ENCODE measurements around the gene MT1M. TPM values are rescaled to one million over a fixed set of nuclear protein-coding genes. Genes with fewer than 3 reads are reported as not detected.

Gene MT1M
- total RNA-seq, 1 donor from 2014 or later: 0.35 TPM

DNA sequence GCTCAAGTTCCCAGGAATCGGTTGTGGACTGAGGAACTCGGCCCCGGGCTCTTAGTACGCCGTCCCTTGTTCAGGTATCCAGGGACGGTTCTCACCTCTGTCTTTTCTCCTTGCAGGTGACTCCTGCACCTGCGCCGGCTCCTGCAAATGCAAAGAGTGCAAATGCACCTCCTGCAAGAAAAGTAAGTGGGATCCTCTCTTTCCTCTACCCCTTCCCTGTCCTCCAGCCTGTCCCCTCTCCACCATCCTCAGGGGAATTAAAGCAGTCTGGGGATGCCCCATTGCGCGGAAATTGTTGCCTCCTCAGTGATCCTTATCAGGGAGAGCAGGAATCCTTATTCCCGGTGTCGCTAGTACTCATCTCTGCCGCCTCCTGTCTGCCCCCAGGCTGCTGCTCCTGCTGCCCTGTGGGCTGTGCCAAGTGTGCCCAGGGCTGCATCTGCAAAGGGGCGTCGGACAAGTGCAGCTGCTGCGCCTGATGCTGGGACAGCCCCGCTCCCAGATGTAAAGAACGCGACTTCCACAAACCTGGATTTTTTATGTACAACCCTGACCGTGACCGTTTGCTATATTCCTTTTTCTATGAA, 23.5 kb upstream of the MT1M start:
- peaks cover 67% of the 10 kb centered on the region for H3K4me1 Mint-ChIP-seq (ENCODE audit: low read depth)
- H3K9me3 Mint-ChIP-seq (ENCODE audit: low read depth): no peaks in the 10 kb centered on the region
- H3K36me3 Mint-ChIP-seq (ENCODE audit: low read depth): no peaks in the 10 kb centered on the region
- no peak for DNase-seq (ENCODE audit: low spot score)
- H3K4me3 Mint-ChIP-seq (ENCODE audit: unreplicated experiment): peak overlapping the region; percentile 76
- TF ChIP-seq, protein P1, sequence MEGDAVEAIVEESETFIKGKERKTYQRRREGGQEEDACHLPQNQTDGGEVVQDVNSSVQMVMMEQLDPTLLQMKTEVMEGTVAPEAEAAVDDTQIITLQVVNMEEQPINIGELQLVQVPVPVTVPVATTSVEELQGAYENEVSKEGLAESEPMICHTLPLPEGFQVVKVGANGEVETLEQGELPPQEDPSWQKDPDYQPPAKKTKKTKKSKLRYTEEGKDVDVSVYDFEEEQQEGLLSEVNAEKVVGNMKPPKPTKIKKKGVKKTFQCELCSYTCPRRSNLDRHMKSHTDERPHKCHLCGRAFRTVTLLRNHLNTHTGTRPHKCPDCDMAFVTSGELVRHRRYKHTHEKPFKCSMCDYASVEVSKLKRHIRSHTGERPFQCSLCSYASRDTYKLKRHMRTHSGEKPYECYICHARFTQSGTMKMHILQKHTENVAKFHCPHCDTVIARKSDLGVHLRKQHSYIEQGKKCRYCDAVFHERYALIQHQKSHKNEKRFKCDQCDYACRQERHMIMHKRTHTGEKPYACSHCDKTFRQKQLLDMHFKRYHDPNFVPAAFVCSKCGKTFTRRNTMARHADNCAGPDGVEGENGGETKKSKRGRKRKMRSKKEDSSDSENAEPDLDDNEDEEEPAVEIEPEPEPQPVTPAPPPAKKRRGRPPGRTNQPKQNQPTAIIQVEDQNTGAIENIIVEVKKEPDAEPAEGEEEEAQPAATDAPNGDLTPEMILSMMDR (IDR thresholded peaks at IDR 0.05): peak; percentile 12
- H3K27me3 Mint-ChIP-seq (ENCODE audit: low read depth): no peaks in the 10 kb centered on the region
- H3K27ac Mint-ChIP-seq (ENCODE audit: unreplicated experiment): peak overlapping the region; percentile 98

DNA sequence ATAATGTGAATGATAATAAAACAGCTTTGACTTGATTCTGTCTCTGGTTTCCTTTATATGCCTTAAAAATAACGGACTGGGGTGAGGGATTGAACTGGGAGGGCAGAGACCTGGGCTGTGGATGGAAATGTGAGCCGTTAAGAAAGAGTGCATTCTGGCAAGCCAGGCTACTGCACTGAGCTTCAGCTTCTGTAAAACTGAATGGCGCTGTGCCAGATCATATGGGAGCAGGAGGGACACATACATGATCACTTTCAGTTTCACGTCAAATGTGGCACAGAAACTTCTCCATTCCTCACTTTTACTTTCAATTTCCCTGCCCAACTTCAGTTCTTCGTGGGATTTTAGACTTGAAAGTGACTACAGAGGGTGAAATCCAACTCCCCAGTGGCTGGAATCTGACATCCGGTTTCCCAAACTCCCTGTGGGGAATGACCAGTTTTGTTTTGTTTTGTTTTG, 23.0 kb upstream of the MT1M start:
- no peaks in the 10 kb centered on the region for H3K9me3 Mint-ChIP-seq (ENCODE audit: low read depth)
- H3K4me1 Mint-ChIP-seq (ENCODE audit: low read depth): peaks cover 73% of the 10 kb centered on the region
- peak overlapping the region; percentile 98 for H3K27ac Mint-ChIP-seq (ENCODE audit: unreplicated experiment)
- DNase-seq (ENCODE audit: low spot score): no peak
- peak overlapping the region; percentile 76 for H3K4me3 Mint-ChIP-seq (ENCODE audit: unreplicated experiment)
- no peaks in the 10 kb centered on the region for H3K36me3 Mint-ChIP-seq (ENCODE audit: low read depth)
- no peaks in the 10 kb centered on the region for H3K27me3 Mint-ChIP-seq (ENCODE audit: low read depth)
- TF ChIP-seq, protein P1 (IDR thresholded peaks at IDR 0.05): peak; percentile 25

DNA sequence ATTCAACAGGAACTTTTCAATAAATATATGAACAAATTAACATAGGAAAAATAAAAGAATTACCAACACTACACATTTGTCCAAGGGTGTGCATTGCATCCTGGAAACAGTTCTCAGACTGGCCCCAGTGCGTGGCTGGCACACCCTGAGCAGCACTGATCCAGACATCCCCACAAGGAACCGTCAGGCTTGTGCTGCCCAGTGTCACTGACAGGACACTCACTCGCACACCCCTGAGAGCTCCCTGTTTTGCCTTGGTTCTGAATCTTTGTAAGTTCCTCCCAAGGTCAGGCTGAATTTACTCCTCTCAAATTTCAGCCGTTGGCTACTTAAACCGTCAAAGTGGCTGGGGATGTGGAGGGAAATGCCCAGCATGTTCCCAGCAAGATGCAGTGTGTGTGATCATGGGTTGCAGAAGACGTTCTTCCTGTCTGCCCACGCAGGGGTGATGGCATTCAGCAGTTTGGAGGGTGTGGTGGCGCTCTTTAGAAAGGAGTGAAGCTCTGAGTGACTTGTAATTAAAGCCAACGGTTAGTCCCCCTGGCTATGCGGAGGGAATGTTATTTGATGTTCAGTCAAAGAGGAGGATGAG, 22.3 kb upstream of the MT1M start:
- Mint-ChIP-seq H3K27ac (ENCODE audit: unreplicated experiment) (peak overlapping the region; percentile 98), H3K9me3 (ENCODE audit: low read depth) (no peaks in the 10 kb centered on the region), H3K4me1 (ENCODE audit: low read depth) (peaks cover 79% of the 10 kb centered on the region), H3K27me3 (ENCODE audit: low read depth) (no peaks in the 10 kb centered on the region), H3K4me3 (ENCODE audit: unreplicated experiment) (peak overlapping the region; percentile 76), H3K36me3 (ENCODE audit: low read depth) (no peaks in the 10 kb centered on the region)
- TF ChIP-seq, protein P1 (IDR thresholded peaks at IDR 0.05): peak; percentile 16
- no peak for DNase-seq (ENCODE audit: low spot score)

DNA sequence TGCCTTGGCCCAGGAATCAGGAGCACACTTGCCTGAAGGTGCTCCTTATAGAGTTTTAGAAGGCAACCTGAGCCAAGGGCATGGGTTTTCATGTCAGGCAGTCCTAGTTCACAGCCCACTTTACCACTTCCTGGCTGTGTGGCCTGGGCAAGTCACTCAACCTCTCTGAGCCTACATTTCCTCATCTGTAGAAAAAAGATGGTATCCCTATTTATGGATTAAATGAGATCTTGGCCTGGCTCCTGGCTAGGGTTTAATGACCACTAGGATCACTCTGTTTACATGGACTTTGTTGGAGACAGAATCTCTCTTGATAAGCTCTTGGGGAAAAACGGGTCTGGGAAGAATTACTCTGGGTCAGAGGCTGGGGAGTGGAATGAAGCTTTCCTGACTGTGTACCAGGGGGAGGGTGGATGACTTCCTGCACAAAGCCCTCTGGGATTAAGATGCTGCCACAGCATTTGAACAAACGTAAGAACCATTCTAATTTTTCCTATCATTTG, 21.8 kb upstream of the MT1M start:
- Mint-ChIP-seq H3K4me3 (ENCODE audit: unreplicated experiment) (peak overlapping the region; percentile 76), H3K9me3 (ENCODE audit: low read depth) (no peaks in the 10 kb centered on the region), H3K27me3 (ENCODE audit: low read depth) (no peaks in the 10 kb centered on the region), H3K4me1 (ENCODE audit: low read depth) (peaks cover 81% of the 10 kb centered on the region), H3K27ac (ENCODE audit: unreplicated experiment) (peak overlapping the region; percentile 98), H3K36me3 (ENCODE audit: low read depth) (no peaks in the 10 kb centered on the region)
- TF ChIP-seq, protein P1 (IDR thresholded peaks at IDR 0.05): no peak
- no peak for DNase-seq (ENCODE audit: low spot score)

DNA sequence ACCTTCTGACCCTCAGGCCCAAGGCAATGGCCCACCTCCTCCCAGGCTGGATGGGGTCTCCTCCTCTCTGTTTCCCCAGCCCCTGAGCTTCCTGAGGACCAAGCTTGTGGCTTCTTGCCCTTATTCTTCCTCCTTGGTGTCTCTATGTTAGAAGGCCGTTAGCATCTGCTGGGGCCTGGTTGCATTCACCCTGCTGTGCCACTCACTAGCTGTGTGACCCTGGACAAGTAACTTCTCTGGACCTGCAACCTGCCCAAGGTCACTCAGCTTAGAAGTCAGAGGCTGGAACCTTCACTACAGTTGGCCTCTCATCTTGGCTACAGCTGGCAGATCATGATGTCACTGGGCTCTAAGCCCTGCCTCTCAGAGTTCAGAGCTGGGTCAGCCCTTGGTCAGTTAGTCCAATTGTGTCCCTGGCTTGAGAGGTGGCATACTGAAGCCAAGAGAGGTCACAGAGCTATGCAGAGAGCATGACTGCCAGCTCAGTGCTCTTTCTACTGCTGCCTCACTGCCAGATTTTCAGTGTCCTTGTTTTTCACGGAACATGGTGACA, 21.1 kb upstream of the MT1M start:
- H3K27ac Mint-ChIP-seq (ENCODE audit: unreplicated experiment): peak overlapping the region; percentile 98
- peaks cover 74% of the 10 kb centered on the region for H3K4me1 Mint-ChIP-seq (ENCODE audit: low read depth)
- no peak overlapping the region for H3K4me3 Mint-ChIP-seq (ENCODE audit: unreplicated experiment)
- TF ChIP-seq, protein P1 (IDR thresholded peaks at IDR 0.05): no peak
- DNase-seq (ENCODE audit: low spot score): no peak
- no peaks in the 10 kb centered on the region for H3K9me3 Mint-ChIP-seq (ENCODE audit: low read depth)
- H3K36me3 Mint-ChIP-seq (ENCODE audit: low read depth): no peaks in the 10 kb centered on the region
- no peaks in the 10 kb centered on the region for H3K27me3 Mint-ChIP-seq (ENCODE audit: low read depth)
